ENCODE data around the gene NRAS.

Gene NRAS

GRCh38 chr1:114725230-114725629, 8.7 kb upstream of the NRAS start:
- no peak for DNase-seq

- DNase-seq, result no peak
These were observed 7.3 kb upstream of the NRAS start for GRCh38 chr1:114723915-114724314.

GRCh38 chr1:114723457-114723856, 6.9 kb upstream of the NRAS start:
- no peak for DNase-seq

GRCh38 chr1:114720492-114720891, 3.9 kb upstream of the NRAS start:
- no peak for DNase-seq

GRCh38 chr1:114719424-114719787, 2.8 kb upstream of the NRAS start:
- DNase-seq, result no peak

- DNase-seq, result no peak
These were observed 2.3 kb upstream of the NRAS start for GRCh38 chr1:114718661-114719423.

- DNase-seq, result no peak
These were observed 643 bp downstream of the NRAS start for GRCh38 chr1:114715952-114716303.

- DNase-seq, result no peak
These were observed 3.6 kb downstream of the NRAS start for GRCh38 chr1:114712977-114713376.

- DNase-seq, result no peak
These were observed 6.2 kb downstream of the NRAS start for GRCh38 chr1:114710360-114710759.

GRCh38 chr1:114707604-114708003, 9.0 kb downstream of the NRAS start:
- no peak for DNase-seq

- no peak for DNase-seq
These were observed 13.3 kb downstream of the NRAS start for GRCh38 chr1:114703242-114703641.

- DNase-seq, result no peak
These were observed 13.8 kb downstream of the NRAS start for GRCh38 chr1:114702737-114703136.

- no peak for DNase-seq
These were observed 14.6 kb downstream of the NRAS start for GRCh38 chr1:114701931-114702330.

GRCh38 chr1:114700036-114700600, 16.5 kb downstream of the NRAS start:
- no peak for DNase-seq

- DNase-seq, result no peak
These were observed 19.8 kb downstream of the NRAS start for GRCh38 chr1:114696810-114697209.

- DNase-seq, result no peak
These were observed 21.0 kb downstream of the NRAS start, which contains the start of gene AMPD1 for GRCh38 chr1:114695430-114696058. TSS of gene AMPD1 (minus strand) at chr1:114695546. CDS start at chr1:114695471, 75 bp downstream.

GRCh38 chr1:114694540-114695310, 21.8 kb downstream of the NRAS start:
- DNase-seq, result no peak

GRCh38 chr1:114692947-114693346, 23.6 kb downstream of the NRAS start:
- DNase-seq, result no peak

- DNase-seq, result no peak
These were observed 25.5 kb downstream of the NRAS start for GRCh38 chr1:114691061-114691460.

- no peak for DNase-seq
These were observed 26.4 kb downstream of the NRAS start for GRCh38 chr1:114690148-114690547.

- no peak for DNase-seq
These were observed 28.0 kb downstream of the NRAS start for GRCh38 chr1:114688526-114688925.

GRCh38 chr1:114685851-114686250, 30.7 kb downstream of the NRAS start:
- DNase-seq, result no peak

GRCh38 chr1:114677691-114678090, 38.9 kb downstream of the NRAS start:
- no peak for DNase-seq

- no peak for DNase-seq
These were observed 40.5 kb downstream of the NRAS start for GRCh38 chr1:114676115-114676514.

Measured in activated gamma-delta T cell treated with Interleukin-2 at 50 U/mL for 16 hours (primary cell).